GM21717 (cell line): ENCODE measurements around the gene RNH1.

Experiments used
- ATAC-seq: cut with Tn5 transposase; IDR thresholded peaks from one replicate; pipeline ENCODE4 v1.9.1; 2021; ENCODE audit warnings: mild to moderate bottlenecking, moderate library complexity; ENCODE audit not compliant: unreplicated experiment

The RNH1 gene

DNA sequence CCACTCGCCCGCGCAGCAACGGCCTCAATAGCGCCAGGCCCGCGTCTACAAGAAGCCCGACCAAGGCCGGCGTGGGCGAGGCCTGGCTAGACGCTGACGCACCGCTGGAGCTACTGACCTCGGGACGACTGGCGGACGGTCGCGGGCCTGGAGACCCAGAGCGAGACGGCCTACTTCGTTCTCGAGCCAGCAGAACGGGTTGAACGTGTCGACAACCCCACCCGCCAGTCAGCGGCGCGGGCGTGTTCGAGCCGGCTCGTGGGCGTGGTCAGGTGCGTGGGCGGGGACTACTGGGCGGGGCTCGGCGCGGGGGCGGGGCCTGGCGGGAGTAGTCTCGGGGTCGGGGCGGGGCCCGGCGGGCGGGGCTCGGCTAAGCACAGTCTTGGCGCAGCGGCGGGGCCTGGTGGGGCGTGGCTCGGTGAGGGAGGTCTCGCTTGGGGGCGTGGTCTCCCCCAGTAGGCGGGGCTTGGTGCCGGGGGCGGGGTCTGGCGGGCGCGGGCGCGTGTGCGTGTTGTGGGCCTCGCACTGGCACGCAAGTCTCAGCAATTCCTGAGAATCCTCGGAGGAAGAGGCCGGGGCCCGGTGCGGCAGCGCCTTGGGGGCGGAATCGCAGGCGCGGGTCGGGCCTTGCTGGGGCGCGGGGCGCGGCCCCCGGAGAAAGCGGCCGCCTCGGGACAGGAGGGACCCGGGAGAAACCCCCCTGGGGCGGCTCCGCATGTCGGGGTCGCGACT is at the start of gene RNH1:
RNH1 (minus strand) TSS at position 248 of the 732 bp plus-strand sequence. CDS start 5,080 bp downstream, outside the sequence.
- ATAC-seq: peak; percentile 41

DNA sequence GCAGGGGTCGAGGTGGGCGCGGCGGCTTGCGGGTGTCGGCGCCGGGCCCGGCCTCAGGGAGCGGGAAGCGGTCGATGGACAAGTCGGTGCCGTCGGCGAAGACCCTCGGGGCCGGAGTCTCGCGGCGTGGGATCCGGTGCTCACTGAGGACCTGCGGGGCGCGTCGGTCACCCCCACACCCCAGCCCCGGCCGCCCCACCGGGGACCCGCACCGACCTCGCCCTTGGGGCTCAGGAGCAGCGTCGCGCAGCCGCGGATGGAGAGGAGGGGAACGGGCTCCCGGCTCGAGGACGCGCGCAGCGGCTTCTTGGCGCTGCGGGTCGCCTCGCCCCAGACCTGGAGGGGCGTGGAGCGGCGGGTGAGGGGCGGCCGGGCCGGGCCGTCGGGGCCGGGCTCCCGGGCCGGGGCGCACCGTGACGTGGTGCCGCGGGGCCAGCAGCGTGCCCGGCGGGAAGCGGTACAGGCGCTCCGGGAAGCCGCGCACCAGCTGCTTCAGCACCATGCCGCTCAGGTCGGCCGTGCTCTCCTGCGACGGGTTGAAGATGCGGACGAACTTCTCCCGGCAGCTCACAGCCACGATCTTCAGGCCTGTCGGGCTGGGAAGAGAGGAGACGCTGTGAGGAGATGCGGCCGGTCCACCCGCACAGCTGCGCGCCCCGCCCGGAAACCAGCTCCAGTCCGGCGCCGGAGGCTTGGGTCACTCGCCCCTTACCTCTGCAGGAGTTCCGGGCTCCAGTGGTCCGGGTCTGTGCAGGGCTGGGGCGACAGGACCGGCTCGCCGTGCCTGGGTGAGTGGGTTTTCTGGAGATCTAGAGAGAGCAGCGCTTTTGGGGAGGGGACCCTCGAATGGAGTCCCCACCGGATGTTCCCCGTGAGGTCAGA is 49.0 kb upstream of the RNH1 start:
- ATAC-seq: no peak

DNA sequence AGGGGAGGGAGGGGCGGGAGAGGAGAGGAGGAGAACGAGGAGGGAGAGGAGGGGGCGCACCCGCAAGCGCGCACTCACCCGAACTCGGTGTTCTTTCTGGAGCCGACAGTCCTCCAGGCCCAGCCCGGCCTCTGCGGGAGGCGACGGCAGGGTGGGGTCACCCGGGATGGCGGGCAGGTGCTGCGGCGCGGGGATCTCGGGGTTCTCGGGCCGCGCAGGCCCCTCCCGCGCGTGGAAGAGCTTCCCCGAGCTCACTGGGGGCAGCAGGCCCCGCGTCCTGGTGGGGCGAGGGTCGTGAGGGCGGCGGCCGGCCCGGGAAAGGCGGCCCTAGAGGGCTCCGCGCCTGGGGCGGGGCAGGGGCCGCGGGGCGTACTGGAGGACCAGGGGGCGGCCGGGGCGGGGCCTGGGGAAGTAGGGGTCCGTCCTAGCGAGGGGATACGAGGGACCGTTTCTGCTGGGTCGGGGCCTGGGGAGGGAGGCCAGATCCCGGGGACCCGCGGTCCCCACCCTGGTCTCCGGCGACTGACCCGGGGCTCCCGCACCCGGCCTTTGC is 48.3 kb upstream of the RNH1 start:
- ATAC-seq: no peak

DNA sequence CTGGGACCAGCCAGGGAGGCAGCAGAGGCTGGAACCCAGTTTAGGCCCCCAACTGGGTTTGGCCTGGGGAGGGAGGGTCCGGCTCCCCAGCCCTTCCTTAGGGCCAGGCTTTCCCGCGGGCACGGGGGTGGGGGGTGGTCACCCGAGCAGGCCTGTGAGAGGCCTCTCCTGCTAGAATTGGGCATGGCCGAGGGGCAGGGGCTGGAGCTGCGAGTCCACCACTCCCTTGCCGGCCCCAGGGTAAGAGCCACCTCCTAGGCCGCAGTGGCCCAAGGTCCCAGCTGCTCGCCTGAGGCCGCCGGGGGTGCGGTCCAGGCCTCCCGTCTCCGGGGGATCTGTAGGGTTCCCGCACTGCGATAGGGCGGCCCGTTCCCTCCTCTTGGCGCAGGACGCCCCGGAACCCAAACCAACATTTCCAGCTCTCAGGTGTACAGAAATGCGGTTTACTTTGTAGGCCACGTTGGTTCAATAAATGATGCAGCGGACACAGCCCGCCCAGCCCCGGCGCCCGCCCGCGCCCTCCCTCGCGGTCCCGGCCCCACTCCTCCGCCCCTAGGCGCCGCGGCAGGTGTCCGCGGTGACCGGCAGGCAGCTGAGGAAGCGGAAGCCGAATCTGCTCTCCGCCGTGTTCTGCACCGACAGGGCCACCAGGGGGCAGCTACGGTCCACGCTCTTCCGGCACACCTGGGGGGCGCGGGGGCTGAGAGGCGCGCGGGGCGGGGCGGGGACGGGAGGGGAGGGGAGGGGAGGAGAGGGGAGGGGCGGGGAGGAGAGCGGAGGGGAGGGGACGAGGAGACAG is 47.6 kb upstream of the RNH1 start:
- no peak for ATAC-seq

DNA sequence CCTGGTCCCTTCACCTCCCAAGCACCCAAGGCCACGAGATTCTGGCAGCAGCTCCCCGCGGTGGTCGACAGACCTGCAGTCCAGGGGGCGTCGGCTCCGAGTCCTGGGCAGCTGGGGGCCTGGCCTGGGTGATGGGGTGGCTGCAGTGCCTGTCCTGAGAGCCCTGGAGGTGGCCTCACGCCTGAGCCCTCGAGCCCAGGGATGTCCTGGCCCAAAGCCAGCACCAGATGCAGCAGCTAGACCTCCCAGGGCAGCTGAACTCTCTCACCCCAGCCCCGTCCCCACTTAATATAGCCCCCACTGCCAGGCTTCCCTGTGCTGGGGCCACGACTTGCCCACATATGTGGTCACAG is 46.9 kb upstream of the RNH1 start:
- ATAC-seq: no peak

DNA sequence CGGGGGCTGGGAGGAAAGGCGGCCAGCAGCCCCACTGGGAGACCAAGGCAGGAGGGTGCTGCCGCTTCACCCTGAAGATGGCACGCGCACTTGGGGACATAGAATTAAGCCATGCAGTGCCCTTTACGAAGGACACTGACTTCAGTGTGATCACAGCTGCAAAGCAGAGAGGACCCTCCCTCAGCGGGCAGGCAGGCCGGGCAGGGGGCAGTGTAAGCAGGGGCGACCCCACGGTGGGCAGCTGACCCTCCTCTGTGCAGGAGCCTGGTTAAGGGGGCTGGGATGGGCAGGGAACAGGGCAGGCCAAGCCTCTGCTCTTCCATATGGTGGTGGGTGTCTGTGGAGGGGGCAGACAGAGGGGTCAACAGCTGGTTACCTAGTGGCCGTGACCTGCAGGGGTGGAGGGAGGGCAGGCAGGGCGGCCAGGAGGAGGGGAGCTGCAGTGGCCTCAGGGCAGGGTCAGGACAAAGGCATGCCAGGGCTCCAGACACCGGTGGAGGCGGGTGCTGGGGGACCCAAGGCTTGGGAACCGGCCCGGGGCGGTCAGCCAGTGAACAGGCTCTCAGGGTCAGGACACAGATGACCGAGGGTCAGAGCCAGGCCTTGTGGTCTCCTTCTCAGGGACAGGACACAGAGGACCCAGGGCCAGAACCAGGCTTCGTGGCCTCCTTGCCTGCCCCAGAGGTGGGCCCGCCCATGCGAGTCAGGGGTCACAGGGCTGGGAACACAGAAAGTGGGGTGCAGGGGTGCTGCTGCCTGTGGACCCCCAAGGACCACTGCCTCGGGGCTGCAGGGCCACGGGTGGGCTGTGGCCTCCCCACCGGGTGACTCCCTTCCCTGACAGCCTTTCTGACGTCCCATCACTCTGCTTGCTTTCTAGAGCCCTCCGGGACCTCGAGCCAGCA is 46.3 kb upstream of the RNH1 start:
- no peak for ATAC-seq

DNA sequence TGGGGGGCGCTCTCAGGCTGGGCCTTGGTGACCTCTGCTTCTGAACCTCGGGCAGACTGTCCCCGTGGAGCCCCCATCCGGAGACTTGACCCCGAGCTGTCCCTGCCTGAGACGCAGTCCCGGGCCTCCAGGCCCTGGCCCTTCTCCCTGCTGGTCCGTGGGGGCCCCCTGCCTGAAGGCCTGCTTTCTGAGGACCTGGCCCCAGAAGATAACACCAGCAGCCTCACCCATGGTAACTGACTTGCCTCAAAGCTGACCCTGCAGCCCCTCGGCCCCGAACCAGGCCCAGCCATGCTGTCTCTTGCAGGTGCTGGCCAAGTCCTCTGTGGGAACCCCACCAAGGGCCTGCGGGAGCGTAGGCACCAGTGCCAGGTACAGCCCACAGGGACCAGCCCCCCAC is 44.6 kb upstream of the RNH1 start:
- no peak for ATAC-seq

DNA sequence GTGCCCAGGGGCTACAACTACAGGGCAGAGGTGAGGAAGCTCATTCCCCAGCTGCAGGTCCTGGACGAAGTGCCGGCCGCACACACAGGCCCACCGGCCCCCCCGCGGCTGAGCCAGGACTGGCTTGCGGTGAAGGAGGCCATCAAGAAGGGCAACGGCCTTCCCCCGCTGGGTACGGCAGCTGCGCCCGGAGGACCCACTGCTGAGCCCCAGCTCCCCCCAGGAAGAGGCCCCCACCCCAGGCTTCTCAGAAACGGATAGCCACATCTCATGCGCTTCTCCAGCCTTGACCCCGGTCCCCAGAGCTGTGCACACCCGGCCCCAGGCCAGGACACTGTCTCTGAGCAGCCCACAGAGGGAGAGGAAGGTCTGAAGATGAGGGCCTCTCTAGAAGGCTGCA is 44.1 kb upstream of the RNH1 start:
- no peak for ATAC-seq

DNA sequence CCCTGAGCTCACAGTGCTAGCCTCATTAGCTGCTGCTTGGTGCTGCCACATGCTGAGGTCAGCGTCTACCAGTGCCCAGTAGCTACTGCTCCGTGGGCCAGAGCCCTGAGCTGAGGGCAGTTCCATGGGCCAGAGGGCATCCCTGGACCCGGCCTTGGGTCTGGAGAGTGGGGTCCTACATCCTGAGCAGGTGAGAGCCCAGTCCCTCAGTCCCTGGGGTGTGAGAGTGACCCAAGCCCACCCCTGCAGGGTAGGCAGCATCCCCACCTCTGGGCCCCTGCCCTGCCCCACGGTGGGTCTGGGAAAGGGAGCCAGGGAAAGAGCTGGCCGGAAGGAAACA is 43.7 kb upstream of the RNH1 start:
- no peak for ATAC-seq

DNA sequence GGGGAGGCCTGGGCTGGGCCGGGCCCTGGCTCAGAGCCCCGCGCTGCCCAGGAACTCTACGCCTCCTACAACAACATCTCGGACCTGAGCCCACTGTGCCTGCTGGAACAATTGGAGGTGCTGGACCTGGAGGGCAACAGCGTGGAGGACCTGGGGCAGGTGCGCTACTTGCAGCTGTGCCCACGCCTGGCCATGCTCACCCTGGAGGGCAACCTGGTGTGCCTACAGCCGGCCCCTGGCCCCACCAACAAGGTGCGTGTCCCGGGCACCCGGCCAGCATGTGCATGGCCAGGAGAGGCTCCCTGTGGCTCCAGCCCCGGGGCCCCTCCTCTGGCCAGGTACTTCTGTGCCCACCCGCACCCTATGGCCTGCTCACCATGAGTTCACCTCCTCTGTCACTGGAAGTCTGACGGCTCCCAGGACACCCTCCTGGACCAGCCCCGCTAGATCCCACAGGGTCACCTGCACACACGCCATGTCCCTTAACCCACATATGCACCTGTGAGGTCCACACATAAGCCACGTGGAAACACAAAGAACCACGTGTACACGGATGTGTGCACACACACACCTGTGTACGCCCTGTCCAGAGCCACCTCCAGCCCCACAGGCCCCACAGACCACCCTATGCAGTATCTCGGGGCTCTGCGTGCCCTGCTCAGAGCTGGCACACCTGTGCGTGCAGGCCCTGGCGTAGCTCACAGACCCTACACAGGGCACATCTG is 43.1 kb upstream of the RNH1 start:
- ATAC-seq: no peak

DNA sequence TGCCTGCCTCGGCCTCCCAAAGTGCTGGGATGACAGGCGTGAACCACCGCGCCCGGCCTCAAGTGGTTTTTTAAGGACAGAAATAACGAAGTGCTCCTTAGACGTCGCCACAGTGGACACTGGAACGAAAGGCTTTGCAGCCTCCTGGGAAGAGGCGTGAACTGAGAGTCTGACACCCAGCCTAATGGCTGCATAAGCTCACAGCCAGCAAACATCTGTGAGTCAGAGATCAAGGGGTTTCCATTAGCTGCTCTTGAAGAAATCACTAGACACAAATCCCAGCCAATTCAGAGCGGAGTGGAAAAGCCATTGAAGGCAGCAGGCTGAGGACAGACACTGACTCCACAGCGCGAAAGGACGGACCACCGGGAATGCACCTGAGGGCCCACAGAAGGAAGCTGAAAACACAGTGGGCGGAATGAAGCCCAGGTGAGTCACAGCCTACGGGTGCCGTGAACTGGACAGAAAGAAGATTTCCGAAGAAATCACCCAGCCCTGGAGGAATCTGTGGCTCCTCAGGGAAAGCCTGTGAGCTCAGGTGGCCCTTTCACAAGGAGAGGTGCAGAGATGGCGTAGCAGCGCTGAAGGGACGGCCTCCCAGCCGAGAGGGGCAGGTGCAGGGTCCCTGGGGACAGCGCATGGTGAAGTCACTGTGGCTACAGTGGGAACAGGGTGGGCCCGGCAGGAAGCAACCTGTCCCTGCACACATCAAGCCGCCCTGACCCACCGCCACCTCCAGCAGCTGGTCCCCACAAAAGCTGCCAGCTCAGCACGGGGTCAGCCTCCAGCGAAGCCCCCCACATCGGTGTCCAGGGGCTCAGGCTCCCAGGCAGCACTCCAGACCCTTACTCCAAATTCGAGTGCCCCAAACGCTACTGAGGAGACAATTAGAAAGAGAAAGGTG is 41.9 kb upstream of the RNH1 start:
- ATAC-seq: no peak

DNA sequence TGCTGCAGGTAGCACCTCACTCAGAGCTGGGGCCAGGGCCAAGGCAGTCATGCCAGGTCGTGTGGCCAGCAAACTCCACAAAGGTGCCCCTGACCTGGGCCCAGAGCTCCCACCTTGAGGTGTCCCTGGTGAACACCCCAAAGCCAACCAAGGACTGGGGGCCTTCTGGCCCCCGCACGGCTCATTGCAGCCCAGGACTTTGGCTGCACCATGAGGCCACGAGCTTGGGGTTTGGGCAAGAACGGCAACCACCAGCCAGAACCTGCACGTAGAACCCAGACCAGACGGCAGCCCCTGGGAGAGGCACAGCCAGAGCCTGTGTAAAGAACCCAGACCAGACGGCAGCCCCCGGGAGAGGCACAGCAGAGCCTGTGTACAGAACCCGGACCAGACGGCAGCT is 38.1 kb upstream of the RNH1 start:
- ATAC-seq: no peak

DNA sequence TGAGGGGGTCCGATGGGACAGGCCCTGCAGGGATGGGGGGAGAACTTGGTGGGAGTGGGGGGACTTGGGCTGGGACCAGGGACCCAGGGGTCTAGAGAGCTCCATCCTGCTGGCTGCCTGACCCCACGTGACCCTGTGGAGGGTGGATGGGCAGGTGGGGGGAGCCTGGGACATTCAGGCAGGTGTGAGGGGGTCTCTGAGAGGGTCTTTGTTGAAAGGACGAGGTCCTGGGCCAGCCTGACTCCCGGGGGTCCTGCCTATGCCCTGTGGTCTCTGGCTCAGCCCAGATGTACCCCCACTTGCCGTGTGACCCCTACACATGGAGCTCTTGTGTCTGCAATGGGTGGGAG is 37.8 kb upstream of the RNH1 start:
- ATAC-seq: no peak

DNA sequence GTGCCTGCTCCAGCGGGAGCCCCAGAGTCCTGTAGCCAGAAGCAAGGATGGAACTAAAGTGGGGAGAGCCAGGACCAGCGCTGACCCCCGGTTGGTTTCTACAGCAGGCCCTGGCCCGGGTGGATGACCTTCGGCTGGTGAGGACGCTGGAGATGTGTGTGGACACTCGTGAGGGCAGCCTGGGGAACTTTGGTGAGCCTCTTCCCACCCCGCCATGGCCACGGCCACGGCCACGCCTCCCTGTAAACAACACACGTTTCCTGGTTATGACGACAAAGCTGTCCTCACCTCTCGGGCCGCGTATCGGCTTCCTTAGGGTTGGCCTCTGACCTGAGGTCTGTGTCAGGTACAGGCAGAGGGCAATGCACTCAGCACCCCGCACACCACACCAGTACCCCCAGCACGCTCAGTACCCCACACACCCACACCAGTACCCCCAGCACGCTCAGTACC is 34.4 kb upstream of the RNH1 start:
- no peak for ATAC-seq

DNA sequence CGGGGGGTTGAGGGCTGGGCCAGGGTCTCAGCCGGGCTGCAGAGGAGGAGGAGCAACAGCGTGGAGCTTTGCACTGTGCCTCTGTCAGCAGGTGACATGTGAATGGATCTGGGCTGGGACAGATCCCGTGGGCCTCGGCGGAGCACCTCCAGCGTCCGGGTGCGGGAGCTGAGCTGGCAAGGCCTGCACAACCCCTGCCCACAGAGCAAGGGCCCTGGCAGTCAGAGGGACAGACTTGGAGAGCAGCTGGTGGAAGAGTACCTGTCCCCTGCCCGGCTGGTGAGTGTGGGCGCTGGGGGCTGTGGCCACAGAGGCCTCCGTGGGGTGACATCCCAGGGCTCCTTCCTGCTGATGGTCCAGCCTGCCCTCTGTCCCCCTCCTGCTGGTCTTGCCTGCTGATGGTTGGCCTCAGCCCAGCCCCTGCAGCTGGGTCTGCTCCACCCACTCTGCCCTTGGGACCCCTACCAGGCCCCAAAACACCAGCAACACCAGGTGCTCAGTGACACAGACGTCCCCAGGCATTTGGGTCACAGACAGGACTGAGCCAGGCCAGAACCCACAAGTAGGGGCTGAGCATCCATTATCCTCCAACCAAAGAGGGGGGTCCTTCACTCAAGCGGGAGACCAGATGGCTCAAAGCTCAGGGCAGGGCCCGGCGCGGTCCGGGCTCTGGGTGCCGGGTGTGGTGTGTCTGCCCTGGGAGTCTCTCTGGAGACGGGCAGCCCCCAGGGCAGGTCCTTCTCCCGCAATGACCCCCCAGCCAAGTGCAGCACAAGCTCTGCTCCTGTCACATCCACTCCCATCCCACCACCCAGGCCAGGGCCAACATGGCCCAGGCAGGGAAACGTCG is 33.8 kb upstream of the RNH1 start:
- no peak for ATAC-seq

DNA sequence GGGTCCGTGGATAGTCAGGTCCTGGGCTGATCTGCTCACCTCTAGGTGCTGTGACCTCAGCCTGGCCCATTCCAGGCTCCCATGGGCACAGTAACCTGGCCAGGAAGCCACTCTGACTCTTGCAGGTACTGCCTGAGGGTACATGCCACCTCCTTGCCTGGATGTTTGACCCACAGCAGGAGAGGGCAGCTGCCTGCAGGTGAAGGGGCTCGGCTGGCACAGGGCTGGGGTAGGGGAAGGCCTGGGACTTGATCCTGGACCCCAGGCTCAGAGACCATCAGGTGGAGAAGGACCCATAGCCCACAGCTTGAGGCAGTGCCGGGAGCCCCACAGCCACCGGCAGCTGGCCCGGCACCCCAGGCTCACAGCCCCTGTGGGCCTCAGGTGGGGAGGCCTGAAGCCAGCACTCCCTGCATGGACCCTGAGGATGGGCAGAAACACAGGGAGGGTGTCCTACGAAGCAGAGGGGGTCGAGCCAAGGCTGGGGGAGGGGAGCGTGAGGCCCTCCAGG is 33.0 kb upstream of the RNH1 start:
- no peak for ATAC-seq

DNA sequence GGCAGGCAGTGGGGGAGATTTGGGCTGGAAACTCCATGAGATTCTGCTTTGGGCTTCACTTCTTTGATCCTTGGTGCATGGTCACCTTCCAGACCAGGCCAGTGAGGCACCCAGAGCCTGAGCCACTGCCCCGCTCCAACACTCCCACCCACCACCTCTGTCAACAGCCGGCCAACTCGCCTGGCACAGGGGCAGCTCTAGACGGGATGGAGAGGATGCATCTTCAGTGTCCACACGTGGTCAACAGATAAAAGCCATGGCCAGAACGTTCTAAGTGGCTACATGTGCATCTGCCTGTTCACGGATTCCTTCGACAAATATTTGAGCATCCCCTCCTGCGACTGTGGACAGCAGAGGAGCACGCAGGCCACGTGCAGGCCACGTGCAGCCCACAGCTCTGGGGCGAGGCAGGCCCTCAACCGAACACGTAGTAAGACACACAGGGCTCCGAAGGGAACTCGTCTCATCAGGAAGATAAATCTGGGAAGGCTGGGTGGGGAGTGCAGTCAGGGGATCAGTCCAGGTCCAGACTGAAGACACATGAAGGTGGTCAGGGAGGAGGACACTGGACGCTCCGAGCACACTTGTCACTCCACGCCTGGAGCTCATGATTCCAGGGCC is 31.5 kb upstream of the RNH1 start:
- no peak for ATAC-seq
